Left lung (tissue), 10 donors: Measurements from ENCODE around the gene TENM4. TPM values are rescaled to one million over a fixed set of nuclear protein-coding genes. Genes with fewer than 3 reads are reported as not detected.

ENCODE experiments used
- ATAC-seq: fragments of 200-7000 bp; cut with Tn5 transposase; one replicate; pipeline ENCODE4 v1.9.1; 2020; ENCODE audit warnings: moderate library complexity
- DNase-seq, 4 donors: peaks; one replicate each; pipeline ENCODE4 v3.0.0-alpha.2; 2013 to 2020
- H3K27ac ChIP-seq, 2 donors: fragments of 200-600 bp; sonication (generic) in 1 of 2; one replicate each; pipeline versions ENCODE4 v1.5.0 to v1.8.0; 2020 to 2021
- H3K27me3 ChIP-seq, 2 donors: fragments of 200-600 bp; sonication (generic) in 1 of 2; one replicate each; pipeline versions ENCODE4 v1.5.0 to v1.8.0; 2020 to 2021
- H3K36me3 ChIP-seq, 2 donors: fragments of 200-600 bp; sonication (generic) in 1 of 2; one replicate each; pipeline versions ENCODE4 v1.5.0 to v1.8.0; 2020 to 2021
- H3K4me1 ChIP-seq, 2 donors: fragments of 200-600 bp; one replicate each; pipeline ENCODE4 v1.8.0; 2021
- H3K4me3 ChIP-seq, 2 donors: fragments of 200-600 bp; sonication (generic) in 1 of 2; one replicate each; pipeline versions ENCODE4 v1.5.0 to v1.8.0; 2020 to 2021; ENCODE audit warnings: mild to moderate bottlenecking in 1 of 2
- H3K9me3 ChIP-seq, 2 donors: fragments of 200-600 bp; sonication (generic) in 1 of 2; one replicate each; pipeline versions ENCODE4 v1.5.0 to v1.8.0; 2020 to 2021
- intact Hi-C, 2 donors: fragments of 100-400 bp; cut with DNase I; formaldehyde crosslinking; loops; one replicate each; pipeline versions ENCODE4 v1.11.2 to v1.14.2; 2022
- polyA plus RNA-seq, 6 donors: library from polyadenylated mRNA; unstranded; fragments of 120-200 nt; gene quantifications; one replicate each; pipeline ENCODE4 v1.2.1, GENCODE V29; 2013; ENCODE audit not compliant: insufficient read length in 6 of 6
- total RNA-seq, 2 donors: library from RNA; stranded (reverse); fragmentation: NEBNext Ultra II Directional; extraction: Animal tissue kit (Norgen Biotek cat#: 25700); gene quantifications; one replicate each; pipeline ENCODE4 v1.2.1, GENCODE V29; 2021
- TF ChIP-seq, protein P1 (sequence below), 2 donors: fragments of 200-600 bp; sonication (generic) in 1 of 2; IDR thresholded peaks; one replicate each; pipeline versions ENCODE4 v1.5.0 to v1.8.0; 2021; ENCODE audit warnings: antibody characterized with exemption in 2 of 2
- donor health status: DM: no; HTN: yes; CAD: no.
- donor health status: DM: no; HTN: no; CAD: no.

Gene TENM4
- total and polyA plus RNA-seq, 8 donors, result 3.4 to 7.1 (median 5.2) TPM

DNA sequence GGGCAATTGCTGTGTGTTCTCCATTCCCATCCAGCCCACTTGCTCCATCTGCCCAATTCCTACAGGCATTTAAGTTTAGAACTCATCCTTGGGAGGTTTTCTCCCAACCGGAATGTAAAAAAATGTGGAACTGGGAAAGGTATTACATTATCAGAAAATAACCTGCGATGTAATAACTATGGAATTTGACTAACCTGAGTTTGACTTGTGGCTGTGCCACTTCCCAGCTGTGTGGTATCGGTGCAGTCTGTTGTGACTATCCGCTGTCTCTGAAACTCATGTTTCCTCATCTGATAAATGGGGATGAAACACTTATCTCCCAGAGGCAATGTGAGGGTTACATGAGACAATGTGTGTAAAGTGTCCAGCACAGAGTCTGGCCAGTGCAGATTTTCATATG, 77.6 kb downstream of the TENM4 start:
- Histone ChIP-seq H3K9me3 (no peaks in the 10 kb centered on the region), H3K27me3 (no peaks in the 10 kb centered on the region), H3K4me1 (no peaks in the 10 kb centered on the region), H3K4me3 (no peak overlapping the region), H3K36me3 (no peaks in the 10 kb centered on the region), H3K27ac (no peak overlapping the region)
- intact Hi-C loops, result no loop called here
- DNase-seq (no peak), ATAC-seq (no peak)
- TF ChIP-seq, protein P1, sequence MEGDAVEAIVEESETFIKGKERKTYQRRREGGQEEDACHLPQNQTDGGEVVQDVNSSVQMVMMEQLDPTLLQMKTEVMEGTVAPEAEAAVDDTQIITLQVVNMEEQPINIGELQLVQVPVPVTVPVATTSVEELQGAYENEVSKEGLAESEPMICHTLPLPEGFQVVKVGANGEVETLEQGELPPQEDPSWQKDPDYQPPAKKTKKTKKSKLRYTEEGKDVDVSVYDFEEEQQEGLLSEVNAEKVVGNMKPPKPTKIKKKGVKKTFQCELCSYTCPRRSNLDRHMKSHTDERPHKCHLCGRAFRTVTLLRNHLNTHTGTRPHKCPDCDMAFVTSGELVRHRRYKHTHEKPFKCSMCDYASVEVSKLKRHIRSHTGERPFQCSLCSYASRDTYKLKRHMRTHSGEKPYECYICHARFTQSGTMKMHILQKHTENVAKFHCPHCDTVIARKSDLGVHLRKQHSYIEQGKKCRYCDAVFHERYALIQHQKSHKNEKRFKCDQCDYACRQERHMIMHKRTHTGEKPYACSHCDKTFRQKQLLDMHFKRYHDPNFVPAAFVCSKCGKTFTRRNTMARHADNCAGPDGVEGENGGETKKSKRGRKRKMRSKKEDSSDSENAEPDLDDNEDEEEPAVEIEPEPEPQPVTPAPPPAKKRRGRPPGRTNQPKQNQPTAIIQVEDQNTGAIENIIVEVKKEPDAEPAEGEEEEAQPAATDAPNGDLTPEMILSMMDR (IDR thresholded peaks at IDR 0.05), result no peak

DNA sequence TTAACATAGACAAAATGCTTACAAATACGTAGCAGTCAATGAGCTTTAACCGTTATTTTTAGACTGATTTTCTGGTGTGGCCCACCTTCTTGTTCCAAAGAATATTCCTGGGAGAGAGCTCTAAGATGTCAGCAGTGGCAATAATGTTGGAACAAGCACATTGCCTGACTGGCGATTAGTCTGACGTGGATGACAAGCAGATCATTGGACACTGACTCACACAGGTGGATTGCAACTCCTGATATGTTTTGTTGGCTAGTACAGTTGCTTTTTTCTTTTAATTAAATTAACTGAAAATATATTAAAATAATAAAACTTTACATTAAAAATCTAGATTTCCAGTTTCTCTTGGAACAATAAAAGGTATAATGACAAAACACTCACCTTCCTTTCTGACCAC, 78.0 kb downstream of the TENM4 start:
- intact Hi-C loops, result no loop called here
- no peak for ATAC-seq

GRCh38 chr11:79362206-79362757, 78.5 kb downstream of the TENM4 start:
- ATAC-seq, result no peak
- Histone ChIP-seq H3K9me3 (no peaks in the 10 kb centered on the region), H3K36me3 (no peaks in the 10 kb centered on the region), H3K4me3 (no peak overlapping the region), H3K4me1 (no peaks in the 10 kb centered on the region), H3K27me3 (no peaks in the 10 kb centered on the region), H3K27ac (no peak overlapping the region)
- DNase-seq, result no peak
- TF ChIP-seq, protein P1 (IDR thresholded peaks at IDR 0.05), result no peak
- intact Hi-C loops, result no loop called here

More for the DNA sequence above, 78.0 kb downstream of the TENM4 start:
- no peaks in the 10 kb centered on the region for H3K4me1 ChIP-seq
- H3K9me3 ChIP-seq, result no peaks in the 10 kb centered on the region
- no peak overlapping the region for H3K27ac ChIP-seq
- H3K27me3 ChIP-seq, result no peaks in the 10 kb centered on the region
- TF ChIP-seq, protein P1 (IDR thresholded peaks at IDR 0.05), result no peak
- no peak for DNase-seq
- H3K4me3 ChIP-seq, result no peak overlapping the region
- H3K36me3 ChIP-seq, result no peaks in the 10 kb centered on the region

DNA sequence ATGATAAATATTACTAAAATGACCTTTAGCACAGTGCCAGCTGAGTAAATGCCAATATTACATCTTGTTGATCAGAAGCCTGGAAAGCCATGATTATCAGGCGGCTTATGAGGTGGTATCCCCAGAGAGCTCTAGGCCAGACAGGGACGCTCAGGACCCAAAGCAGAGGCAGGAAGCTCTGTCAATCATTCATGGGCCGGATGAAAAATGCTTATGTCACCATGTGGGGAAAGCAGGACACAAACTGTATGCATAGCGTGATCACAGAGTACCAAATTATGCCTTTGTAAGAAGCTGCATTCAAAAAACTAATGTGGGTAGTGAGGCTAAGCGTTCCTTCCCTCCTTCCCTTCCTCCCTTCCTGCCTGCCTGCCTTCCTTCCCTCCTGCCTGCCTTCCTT, 82.6 kb downstream of the TENM4 start:
- no peaks in the 10 kb centered on the region for H3K36me3 ChIP-seq
- no peak overlapping the region for H3K4me3 ChIP-seq
- H3K27me3 ChIP-seq, result no peaks in the 10 kb centered on the region
- DNase-seq (no peak), ATAC-seq (no peak)
- intact Hi-C loops, result no loop called here
- H3K9me3 ChIP-seq, result no peaks in the 10 kb centered on the region
- TF ChIP-seq, protein P1 (IDR thresholded peaks at IDR 0.05), result no peak
- no peaks in the 10 kb centered on the region for H3K4me1 ChIP-seq
- H3K27ac ChIP-seq, result no peak overlapping the region

GRCh38 chr11:79353706-79354105, 87.1 kb downstream of the TENM4 start:
- no peak overlapping the region for H3K4me3 ChIP-seq
- ATAC-seq (no peak), DNase-seq (no peak)
- no peaks in the 10 kb centered on the region for H3K36me3 ChIP-seq
- intact Hi-C loops, result no loop called here
- H3K27ac ChIP-seq, result no peak overlapping the region
- no peaks in the 10 kb centered on the region for H3K9me3 ChIP-seq
- TF ChIP-seq, protein P1 (IDR thresholded peaks at IDR 0.05), result no peak
- no peaks in the 10 kb centered on the region for H3K4me1 ChIP-seq
- no peaks in the 10 kb centered on the region for H3K27me3 ChIP-seq
